Suppressor macrophage treated with lipopolysaccharide for 1 hour (primary cell): Measurements from ENCODE around the gene PAX5.
"Not testable (repeated sequence)": the region's sequence is repeated elsewhere in the genome, so short reads cannot be mapped to it uniquely, and the experiment has no call there.

Experiments
- DNase-seq, 3 donors: peaks; one replicate each; pipeline ENCODE4 v3.0.0-alpha.2; 2020 to 2022

Gene PAX5

DNA sequence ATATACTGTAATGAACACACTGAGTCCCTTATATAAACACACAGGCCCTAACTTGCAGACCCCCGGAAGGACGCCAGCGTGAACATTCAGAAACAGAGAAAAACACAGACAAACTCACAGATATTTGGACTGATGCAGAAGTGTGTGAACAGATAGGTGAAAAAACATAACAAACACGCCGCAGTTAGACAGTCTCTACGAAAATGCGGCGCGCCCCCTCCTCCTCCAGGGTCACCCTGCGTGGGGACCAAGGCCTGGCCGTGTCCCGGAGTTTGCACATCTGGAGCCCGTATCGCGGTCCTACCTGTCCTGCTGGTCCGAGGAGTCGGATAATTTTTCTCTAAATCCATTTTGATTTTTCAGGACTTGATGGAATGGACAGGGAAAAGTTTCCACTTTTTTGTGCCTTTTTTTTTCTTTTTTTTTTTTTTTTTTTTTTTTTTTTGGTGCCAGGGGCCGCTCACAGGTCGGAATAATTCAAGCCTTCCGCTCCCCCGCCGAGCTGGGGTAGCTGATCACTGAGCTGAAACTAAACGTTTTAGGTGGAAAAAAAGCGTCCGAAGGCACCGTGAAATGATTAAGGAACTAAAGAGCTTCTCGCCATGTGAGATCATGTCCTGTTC is at the start of gene PAX5:
TSS of gene PAX5 (minus strand) at position 587 of the 623 bp plus-strand sequence. CDS start at position 350, 237 bp downstream.
- no peak for DNase-seq

DNA sequence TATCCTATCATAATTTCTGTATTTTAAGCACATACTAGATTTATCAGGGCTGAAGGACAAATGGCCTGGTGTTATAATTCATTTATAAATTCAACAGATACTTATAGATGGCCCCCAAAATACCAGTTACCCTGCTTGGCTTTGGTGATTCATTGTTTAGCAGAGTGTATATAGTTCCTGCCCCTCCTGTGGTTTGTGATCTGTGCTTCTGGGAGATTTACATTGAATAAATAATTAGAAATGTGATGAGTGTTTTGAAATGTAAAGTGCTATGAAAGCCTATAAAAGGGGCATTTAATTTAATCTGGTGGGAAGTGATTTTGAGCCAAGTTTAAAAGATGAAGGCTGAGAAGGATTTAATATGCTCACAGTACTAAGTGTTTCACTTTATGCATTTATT is 49.6 kb upstream of the PAX5 start:
- DNase-seq = no peak

DNA sequence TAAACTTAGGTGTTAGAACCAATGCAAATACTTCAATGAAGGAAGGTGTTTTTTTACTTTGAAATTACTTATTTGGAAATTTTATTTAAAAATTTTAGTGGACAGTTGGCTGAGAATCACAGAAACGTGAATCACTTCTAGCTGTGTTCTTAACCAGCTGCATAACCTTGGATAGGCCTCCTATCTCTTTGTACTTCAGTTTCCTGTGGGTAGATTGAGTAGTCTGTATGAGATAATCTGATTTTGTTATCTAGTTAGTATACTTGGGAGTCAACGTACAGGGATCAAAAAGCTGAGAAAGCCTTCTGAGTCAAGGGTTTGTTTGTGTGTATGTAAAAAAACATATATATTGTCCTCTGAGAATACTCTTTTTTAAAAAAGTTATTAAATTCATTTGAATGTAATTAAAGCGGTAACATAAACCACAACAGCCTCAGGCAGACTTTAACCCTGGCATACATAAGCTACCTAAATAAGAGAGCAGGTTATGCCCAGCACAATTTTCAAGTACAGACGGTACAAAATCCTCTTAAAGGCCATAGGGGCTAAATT is 48.2 kb upstream of the PAX5 start:
- no peak for DNase-seq

DNA sequence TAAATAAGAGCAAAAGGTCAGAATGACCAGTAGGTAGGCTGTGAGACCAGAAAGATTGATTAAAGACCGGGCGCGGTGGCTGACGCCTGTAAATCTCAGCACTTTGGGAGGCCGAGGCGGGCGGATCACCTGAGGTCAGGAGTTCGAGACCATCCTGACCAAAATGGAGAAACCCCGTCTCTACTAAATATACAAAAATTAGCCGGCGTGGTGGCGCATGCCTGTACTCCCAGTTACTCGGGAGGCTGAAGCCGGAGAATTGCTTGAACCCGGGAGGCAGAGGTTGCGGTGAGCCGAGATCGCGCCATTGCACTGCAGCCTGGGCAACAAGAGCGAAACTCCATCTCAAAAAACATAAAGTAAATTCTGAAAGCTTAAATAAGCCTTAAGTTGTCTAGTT is 47.4 kb upstream of the PAX5 start:
- not testable (repeated sequence) for DNase-seq

DNA sequence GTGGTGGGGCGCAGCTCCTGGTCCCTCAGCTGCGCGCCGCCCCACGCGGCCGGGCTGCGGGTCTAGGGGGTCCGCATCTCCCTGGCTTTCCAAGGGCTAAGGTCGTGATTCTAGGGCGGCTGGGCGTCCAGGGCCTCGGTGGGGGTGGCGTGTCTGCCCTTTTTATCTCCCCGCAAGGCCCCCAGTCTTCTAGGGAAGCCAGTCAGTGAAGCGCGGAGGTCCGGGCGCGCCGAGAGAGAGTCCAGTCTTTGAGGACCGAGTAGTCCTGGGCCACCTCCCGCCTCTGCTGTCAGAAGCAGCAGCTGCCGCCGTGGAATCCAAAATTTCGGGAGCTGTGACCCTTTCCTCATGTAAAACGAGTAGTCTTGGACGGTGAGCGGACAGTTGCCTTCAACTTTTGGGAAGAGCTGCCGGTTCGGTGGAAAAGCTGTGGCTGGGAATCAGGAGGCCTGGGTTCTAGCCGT is 46.1 kb upstream of the PAX5 start:
- peak; percentile 29 to 60 (median 41) for DNase-seq

DNA sequence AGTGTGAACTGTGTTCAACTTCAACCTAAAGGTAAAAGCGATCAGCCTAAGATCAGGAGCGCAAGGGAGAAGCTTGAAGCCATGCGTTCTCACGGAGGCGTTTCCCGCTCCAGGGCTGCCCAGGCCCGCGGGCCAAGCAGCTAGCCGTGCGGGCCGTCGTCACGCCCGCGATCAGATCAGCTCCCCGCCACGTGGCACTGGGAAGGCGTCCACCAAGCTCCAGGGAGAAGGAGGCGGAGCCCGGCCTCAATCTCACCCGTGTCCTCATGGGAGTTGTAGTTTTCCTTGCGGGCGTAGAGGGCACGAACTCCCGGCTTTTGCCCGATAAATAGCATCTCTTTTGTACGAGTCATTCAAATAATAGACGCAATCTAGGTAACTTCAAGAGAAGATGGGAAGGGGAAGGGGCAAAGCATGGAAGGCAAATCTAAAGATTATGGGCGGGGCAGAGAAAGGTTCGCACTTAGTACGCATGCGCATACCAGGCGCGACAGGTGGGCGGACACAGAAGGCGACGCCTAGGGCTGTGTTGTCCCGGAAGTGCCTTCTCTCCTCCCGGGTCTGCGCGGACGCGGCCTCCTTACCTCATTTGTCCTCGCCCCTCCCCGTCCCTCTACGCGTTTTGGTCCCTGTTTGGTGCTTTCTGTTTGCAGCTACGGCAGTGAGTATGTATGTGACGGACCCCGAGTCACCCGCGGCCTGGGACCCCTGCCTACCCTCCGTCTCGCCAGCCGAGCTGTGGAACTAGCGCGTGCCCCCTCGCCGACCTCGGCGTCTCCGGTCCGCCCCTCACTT is 45.5 kb upstream of the PAX5 start:
- peak; percentile 97 to 98 (median 97) for DNase-seq

DNA sequence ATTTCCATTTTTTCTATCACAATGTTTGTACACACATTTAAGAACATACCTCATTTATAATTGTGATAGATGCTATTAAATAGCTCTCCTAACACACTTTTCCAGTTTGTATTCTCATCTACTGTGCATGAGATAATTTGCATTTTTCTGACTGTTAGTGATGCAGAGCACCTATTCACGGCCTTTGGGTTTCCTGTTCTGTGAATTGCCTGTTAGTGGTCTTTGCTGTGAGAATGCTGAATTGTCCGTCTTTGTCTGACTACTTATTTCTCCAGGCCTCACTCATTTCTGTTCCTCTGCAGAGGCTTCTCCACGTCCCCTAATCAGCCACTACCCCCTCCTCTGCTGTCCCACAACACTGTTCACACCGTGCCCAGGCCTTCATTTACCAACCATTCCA is 40.7 kb upstream of the PAX5 start:
- not testable (repeated sequence) for DNase-seq

DNA sequence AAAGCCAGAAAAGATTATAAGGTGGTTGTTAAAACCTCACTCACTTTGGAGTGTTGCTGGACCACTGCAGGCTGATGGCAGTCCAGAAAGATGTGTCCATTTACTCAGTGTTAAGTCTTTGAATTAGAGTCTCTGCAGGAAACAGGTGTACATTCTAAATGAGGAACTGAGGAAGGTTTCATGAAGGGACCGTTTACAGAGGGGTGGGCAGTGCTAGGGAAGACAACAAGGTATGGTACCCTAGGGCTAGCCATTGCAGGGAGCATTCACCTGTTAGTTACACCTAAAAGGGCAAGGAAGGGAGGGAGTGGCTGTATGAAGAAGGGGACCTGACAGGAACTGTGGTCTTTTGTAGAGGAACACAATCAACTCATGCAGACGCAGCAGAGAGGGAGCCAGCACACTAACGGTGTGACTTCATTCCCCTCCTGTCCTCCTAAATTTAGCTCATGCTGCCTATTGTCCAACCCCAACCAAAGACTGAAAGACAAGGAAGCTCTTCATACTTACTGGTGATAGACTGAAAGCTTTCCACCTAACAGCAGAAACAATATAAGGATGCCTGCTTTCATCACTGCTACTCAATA is 32.2 kb upstream of the PAX5 start:
- DNase-seq = no peak

DNA sequence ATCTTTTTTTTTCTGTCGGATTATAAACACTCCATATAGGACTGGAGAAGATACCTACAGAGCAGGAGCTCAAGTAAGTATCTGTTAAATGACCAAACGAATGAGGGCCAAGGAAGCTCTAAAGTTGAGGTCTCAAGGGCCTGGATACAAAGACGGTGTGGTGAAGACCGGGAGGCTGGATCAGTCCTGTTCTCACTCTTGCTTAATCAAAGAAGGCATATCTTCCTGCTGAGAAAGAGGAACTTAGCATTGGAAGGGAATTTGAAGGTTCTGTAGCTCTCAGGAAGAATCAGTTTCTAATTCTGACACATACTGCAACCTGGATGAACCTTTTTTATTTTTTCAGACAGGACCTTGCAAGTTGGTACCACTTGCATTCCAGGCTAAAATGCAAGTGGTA is 28.3 kb upstream of the PAX5 start:
- peak; percentile 14 to 56 (median 44) for DNase-seq

DNA sequence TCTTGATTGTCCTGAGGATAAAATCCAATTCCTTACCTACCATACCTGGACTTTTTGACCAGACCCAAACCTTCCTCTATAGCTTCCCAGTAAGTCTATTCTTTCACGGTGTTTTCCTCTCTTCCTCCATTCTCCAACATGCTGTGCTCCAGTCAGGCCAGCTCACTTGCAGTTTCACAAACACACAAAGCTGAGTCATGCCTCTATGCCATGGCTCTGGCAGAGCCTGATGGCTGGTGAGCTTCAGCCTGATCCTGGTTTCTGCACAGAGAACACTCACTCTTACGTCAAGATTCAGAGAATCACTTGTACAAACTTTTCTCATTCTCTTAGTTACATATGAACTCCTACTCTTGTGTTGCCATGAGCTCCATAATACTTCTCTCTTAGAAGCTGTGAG is 27.7 kb upstream of the PAX5 start:
- peak in 2 of 3 donors; percentile 85 to 86 for DNase-seq

DNA sequence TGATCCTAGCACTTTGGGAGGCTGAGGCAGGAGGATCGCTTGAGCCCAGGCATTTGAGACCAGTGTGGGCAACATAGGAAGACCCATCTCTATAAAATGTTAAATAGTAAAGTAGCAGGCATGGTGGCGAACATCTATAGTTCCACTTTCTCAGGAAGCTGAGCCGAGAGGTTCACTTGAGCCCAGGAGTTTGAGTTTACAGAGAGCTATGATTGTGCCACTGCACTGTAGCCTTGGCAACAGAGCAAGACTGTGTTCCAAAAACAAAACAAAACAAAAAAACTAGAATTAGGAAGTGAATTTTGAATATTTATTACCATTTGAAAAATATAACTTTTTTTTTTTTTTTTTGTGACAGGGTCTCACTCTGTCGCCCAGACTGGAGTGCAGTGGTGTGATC is 26.8 kb upstream of the PAX5 start:
- DNase-seq = no peak

DNA sequence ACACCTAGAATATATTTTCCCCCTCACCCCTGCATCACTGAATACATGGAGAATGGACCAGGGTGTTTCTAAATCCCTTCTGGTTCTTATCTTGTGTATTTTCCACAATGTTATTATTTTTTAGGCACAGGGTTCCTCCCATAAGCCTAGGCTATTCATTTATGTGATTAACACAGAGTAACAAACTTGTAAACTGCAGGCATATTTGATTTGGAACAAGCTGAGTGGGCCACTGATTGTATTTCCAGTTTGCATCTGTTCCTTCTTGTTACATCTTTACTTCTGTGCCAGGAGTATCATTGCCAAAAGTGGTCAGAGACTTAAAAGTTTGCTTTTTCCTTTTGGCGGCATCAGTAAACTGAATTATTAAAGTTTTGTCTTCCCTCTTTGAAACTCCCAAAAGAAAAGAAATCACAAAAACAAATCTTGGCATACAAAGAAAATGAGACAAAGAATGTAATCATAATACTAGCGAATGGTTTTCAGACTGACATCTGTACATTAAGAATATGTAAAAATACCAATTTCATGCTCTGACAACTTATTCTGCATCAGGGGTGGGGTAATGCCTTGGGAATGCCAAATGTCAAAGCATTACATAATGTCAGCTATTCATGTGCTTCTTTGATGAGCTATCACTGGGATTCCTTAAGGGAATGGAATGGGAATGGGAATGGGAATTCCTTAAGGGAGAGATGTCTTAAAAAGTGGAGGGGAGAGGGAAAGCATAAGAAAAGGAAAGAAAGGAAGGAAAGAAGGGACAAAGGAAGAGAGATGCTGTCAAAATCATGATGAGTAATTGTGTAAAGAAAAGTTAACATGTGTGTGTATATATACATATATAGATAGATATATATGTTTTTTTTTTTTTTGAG is 22.2 kb upstream of the PAX5 start:
- DNase-seq = no peak

DNA sequence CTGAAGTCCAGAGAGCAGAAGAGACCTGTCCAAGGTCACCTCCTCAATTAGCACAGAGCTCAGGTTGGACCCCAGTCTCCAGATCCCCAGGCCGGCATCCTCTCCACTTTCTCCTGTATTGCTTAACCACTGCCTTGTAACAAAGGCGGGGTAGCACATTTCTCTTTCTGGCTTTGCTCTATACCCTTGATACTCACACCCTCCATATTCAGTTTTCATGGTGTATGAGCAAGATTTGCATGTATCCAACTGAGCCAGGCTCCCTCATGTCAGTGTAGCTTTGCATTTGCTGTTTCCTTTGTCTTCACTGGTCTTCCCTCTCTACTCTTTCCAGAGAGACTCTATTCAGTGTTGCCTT is 20.3 kb upstream of the PAX5 start:
- DNase-seq = not testable (repeated sequence)

DNA sequence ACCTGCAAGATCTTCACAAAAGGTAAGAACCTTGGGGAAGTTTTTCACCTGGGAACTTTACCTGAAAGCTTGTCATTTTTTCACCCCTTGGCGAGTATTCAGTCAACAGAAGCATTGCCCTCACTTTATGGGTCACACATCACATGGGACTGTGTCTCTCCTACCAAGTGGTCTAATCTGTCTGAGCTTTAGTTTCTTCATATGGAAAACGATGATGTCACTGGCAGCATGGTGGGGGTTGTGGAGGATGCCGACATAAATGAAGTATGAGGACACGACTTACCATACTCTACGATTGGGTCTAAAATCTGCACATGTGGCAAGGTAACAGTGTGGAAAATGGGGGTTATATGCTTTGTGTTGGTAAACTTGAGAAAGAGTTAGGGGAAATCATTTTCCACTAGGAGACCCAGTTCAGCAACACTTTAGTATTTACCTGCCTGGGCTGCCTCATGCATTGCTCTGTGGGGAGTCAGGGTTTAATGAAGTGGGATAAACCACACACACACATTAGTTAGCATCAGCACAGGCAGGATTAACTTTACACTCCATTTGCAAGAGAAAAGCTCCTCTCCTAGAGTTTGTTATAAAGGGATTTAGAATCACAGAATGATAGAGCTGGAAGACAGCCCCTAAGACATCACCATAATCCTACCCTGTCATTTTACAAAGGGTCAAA is 19.8 kb upstream of the PAX5 start:
- DNase-seq = no peak

DNA sequence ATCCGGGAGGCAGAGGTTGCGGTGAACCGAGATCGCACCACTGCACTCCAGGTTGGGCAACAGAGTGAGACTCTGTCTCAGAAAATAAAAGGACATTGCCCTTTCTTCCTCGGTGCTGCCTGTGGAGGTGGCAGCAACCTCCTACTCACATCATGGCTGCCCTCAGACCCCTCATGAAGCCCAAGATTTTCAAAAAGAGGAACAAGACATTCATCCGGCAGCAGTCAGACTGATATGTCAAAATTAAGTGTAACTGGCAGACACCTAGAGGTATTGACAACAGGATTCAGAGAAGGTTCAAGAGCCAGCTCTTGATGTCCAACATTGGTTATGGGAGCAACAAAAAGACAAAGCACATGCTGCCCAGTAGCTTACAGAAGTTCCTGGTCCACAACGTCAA is 12.6 kb upstream of the PAX5 start:
- no peak for DNase-seq

DNA sequence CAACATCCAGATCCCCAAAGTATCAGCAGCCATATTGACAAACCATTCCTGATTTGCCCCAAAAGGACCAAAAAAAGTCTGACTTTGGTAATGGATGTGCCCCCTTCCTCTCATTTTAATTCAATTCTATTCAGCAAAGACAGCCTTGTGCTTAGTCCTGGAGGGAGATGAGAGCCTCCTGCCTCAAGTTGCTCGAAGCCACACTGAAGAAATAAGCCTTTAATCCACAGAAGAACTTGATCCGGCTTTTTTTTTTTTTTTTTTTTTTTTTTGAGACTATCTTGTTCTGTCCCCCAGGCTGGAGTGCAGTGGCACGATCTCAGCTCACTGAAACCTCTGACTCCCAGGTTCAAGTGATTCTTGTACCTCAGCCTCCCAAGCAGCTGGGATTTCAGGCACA is 8.4 kb upstream of the PAX5 start:
- no peak for DNase-seq

DNA sequence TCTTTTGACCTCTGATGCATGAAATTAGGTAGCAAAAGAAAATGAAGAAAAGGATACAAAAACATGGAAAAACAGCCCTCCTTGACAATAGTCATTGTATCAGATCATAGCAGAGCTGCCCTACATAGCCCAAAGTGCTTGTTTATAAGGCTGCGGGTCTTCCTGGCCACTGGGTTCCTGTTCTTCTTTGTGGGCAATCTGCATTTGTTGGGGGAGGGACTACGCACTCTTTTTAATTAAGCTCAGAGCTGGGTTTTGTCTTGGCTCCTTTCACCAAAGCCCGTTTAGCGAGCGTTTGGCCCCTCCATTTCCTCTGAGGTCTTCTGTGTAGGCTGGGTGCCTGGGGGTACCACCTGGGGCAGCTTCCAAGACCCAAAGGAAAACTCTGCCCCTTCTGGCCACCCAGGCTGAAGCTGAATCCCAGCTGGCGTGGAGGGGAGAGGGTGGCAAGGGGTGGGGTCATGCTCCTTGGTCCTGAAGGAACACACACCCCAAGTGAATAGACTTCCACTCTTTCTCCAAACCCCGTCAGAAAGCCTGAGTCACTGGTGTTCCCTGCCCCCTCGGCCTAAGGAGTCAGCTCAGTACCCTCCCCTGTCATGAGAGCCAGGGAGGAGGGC is 6.5 kb upstream of the PAX5 start:
- no peak for DNase-seq

DNA sequence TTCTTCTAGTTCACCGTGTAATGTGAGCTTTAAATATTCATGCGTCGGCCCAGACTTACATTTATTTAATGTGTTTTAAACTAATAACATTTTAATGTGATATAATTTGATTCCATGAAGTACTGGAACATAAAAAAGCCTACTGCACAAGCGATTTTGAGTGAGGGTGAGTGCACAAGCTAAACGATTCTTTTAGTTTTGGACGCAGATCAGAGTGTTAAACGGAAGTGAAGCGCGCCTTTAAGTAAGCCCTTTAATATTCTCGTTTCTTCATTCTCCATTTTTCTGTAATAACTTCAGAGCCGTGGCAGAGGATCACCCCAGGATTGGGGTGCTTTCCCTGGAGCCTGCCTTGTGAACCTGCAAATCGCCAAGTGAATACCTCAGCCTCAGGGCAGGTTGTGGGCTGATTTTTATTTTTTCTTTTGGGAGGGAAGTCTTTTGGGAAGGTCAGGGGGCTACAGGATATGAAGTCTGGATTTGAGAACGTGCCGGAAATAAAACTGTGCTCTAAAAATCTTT is 4.9 kb upstream of the PAX5 start:
- no peak for DNase-seq

DNA sequence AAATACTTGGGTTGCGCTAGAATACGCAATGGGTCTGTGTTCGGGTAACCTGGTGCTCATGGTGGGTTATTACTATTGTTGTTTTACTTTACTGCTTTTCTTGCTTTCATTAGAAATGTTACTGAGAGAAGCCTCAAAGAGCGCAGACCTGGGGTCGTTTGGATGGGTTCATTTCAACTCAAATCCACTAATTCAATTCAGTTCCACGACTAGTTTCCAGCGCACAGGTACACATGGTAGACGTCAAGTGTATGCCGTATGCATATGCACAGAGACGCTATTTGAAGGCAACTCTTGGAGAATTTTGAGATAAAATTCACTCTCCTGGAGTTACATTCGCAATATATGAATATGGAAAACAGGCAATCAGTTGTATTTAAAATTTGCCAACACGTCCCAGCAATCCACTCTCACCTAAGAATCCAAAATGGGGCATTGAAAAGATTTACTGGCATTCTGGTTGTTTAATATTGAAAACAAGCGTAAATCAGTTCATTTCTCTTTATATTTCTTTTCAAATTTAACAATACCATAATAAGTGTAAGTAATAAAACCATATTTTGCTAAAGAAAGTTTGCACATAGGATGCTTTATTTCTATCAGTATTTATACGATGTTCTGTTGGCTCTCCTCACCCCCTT is 4.4 kb upstream of the PAX5 start:
- no peak for DNase-seq

DNA sequence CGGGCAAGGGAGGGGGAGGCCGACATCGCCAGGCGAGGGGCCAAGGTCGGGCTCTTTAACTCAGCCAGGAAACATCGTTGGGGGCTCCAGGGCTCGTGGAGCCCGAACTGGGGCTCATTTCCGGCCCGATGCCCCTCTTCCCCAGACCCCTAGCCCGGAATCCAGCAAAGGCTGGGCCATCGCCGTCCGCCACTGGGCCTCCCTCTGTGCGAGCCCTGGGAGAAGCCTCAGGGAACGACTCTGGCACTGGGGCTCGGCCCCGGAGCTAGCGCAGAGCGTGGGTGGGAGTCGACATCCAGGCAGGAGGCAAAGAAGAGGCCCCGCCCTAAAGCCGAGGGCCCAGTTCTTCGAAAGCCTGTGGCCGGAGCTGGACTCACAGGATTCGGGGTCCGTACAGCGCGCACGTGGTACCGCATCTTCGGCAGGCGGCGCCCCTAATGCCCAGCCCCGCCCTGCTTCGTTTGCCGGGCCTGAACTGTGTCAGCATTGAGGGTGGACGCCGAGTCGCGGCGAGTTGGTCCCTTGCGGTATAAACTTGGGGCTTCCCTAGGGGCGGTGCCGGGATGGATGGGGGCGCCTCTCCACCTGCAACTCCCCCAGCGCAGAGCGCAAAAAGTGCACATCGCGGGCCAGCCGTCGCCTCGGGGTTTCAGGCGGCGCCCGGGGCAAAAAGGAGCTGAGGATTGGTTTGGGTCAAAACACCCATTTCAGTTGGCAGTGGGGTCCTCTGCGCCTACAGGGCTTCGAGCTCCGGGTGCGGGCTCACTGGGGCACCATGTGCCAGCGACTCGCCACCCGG is 3.6 kb upstream of the PAX5 start:
- DNase-seq = peak in 2 of 3 donors; percentile 38 to 52
